ENCODE results near the gene PLPP3.

The PLPP3 gene

DNA sequence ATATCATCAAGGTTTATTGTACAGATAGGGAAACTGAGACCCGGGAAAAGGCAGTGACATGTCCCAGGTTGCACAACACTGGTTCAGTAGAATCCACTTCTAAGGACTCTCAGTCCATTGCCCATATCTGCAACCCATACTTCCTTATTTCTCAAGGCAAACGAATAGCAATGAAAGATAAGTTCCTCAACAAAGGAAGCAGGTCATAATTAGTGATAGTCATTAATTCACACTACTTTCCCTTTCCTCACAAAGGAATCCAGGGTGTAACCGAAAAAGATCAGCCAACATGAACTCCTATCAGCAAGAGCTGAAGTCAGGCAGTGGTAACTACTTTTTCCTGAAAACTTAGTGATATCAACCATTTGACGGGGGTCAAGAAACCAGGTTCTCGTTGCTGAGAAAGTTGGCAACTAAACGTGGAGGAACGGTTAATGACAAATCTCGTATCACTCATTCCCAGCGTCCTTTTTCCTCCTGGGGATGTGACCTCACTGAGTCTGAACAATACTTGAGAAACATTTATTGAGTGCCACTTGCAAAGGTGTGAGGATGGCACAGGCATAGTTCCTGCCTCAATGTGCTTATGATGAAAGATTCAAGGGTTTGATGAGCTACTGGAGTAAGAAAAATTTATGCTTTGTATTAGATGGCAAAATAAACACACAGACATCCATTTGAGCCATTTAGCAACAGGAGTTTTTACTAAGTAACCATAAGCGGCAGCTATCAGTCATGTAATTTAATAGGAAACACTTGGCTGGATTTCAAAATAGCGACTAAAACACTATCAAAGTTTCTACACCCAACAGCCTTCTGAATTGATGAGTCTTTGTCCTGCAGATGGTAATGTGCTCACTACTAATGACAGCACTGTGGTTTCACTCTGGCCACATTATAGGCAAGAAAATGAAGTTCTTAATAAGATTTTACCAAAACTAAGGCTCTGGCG is 82.3 kb downstream of the PLPP3 start:
- DNase-seq (ENCODE audit: low read depth): no peak

- no peak for DNase-seq (ENCODE audit: low read depth)
Observed at GRCh38 chr1:56496158-56496557, 83.2 kb downstream of the PLPP3 start.

DNA sequence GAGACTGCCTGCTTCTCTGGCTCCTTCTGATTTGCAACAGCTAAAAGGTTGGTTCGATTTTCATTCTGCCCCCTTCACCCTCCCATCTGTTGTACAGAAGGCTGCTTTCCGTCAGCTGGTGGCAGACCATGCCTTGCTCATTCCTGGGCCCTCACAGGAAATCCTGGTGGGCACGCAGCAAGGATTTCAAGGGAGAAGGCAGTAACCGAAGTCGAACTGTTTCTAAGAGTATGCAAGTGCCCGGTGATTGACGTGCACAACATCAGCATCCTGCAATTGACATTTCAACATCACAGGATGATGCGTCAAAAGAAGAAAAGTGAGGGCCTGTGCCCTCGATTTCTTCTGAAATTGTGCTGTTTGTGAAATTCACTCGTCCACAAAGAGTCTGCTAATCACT is 83.8 kb downstream of the PLPP3 start:
- no peak for DNase-seq (ENCODE audit: low read depth)

GRCh38 chr1:56494306-56494705 is 85.1 kb downstream of the PLPP3 start:
- DNase-seq (ENCODE audit: low read depth): no peak

DNA sequence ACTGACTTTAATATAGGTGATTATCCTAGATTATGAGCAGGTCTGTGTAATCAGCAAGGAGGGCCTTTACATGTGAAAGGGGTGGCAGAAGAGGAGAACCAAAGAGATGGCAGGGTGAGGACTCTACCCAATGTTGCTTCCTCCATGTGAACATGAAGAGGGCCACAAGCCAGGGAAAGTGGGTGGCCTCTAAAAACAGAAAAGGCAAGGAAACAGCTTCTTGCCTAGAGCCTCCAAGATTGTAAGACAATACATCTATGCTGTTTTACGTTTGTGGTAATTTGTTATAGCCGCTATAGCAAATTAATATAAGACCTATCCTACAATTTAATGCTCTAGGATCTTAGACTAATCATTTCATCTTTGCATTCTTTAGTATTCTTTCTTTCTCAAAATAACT is 85.5 kb downstream of the PLPP3 start:
- no peak for DNase-seq (ENCODE audit: low read depth)

- DNase-seq (ENCODE audit: low read depth): no peak
Observed at GRCh38 chr1:56491441-56491840, 87.9 kb downstream of the PLPP3 start.

DNA sequence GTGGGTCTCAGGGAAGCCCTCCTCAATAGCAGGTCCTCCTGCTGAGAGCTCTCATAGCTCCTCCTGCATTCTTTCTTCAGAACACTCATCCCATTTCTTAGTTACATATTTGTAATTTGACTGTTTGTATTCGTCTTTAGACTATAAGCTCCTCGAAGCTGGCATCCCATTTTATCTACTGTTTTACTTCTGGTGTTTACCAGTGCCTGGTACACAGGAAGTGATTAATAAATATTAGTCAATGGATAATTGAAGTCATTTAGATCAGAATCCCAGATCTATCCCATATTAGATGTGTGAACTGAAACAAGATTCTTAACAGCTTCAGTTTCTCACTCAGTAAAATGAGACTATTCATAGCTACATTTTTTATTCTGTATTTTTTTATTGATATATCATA is 88.7 kb downstream of the PLPP3 start:
- no peak for DNase-seq (ENCODE audit: low read depth)

- no peak for DNase-seq (ENCODE audit: low read depth)
Observed at GRCh38 chr1:56489695-56490094, 89.7 kb downstream of the PLPP3 start.

- DNase-seq (ENCODE audit: low read depth): no peak
Observed at GRCh38 chr1:56484695-56485094, 94.7 kb downstream of the PLPP3 start.

DNA sequence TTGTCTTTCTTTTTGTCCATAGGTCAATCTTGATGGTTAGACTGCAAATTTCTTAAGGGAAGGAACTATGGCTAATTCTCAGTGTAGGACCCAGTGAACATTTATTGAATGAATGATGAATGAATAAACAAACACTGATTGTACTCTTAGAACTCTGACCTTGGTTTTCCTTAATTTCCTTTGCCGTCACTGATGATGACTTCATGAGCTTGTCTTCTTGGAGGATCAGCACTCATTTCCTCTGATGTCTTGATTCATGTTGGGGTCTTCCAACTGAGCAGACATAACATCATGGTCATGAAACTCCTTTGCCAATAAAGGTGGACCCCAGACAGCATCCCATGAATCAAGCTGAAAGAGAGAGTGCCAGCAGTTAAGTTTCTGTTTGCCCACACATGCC is 96.3 kb downstream of the PLPP3 start:
- DNase-seq (ENCODE audit: low read depth): no peak

DNA sequence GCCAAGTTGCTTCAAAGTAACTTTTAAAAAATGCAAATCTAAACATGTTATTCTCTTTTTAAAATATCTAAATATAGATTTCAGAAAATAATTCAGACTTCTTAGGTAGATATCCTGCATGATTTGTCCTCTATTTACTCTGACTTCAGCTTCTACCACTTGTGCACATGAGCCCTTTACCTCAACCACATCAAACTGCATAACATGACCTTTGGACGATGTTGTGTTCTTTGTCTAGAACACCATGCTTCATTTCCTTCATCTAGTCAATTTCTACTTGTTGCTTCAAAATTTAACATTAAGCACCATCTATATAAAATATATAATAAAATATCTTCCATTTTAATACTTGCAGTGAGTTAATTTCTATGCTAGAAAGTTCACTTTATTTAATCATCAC is 96.9 kb downstream of the PLPP3 start:
- DNase-seq (ENCODE audit: low read depth): no peak

GRCh38 chr1:56481140-56481694 is 98.1 kb downstream of the PLPP3 start:
- no peak for DNase-seq (ENCODE audit: low read depth)

DNA sequence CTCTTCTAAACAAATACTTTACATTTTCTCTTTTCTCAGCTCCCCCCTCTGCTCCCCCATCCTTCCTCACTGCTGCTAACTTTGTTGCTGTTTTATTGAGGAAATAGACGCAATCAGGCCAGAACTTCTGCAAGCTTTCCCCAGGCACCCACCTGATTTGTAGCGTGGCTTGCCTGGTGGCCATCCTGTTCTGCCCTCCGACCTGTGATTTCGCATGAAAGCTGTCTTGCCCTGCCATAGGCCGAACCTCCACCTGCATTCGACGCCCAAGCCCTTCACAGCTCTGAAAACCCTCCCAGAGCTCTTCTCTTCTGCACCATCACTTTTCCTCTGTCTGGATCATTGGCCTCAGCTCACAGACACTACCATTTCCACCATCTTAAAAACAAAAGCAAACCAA is 100.6 kb downstream of the PLPP3 start:
- DNase-seq (ENCODE audit: low read depth): no peak

DNA sequence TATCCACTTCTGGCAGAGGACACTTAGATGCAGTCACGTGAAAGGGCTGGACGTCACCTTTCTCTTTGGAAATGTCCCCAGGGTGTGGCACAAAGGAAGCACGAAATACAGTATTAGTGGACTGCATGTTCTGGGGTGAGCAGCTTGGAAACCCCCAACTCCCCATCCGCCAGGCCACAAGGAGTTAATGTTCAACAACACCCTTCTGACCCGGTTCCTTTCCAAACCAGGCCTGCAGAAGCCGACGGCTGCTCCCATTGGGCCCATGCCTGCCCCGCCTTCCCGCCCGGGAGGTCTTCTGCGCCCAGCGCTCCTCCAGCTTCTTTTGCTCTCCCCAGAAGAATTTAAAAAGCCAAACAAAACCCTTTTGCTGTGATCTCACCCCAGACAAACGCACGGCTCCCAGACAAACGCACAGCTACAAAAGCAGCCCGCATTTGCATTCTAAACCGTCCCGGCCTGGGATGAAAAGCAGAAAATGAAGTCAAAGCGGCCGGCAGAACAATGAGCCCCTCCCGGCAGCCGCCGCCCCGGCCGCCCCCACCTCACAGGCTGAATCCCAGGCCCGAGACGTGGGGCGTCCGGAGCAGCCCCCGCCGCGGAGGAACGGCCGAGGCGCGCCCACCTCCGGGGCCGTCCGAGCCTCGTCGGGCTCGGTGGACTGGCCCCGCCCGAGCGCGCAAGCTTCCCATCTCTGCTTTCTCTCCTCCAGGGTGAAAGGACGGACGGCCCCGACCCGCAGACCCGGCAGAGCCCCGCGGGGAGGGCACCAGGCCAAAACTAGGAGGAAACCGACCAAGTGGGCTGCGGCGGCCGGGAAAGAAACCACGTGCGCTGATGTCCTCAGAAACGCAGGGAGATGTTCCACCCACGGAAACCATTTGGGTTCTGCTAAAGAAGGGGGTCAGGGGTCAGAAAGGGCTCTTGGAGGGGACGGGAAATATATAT is 101.9 kb downstream of the PLPP3 start:
- no peak for DNase-seq (ENCODE audit: low read depth)

GRCh38 chr1:56473582-56474270 is 105.6 kb downstream of the PLPP3 start:
- no peak for DNase-seq (ENCODE audit: low read depth)

DNA sequence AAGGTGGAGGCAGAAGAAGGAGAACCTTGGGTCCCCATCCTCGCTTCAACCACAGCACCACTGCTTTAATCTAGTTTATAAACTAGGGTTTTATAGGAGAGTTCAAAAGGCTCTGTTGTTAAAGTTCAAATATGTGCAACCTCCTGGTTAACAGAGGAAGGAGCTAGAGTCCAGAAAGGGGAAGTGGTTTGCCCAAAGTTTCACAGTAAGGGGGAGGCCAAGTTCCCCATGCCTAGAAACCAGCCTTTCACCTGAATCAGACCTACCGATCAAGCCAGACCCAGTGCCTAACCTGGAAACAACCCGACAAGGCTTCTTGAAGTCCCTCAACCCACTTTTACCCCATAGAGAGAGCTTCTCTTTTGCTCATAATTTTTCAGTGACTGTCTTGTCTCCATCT is 106.5 kb downstream of the PLPP3 start:
- no peak for DNase-seq (ENCODE audit: low read depth)

- DNase-seq (ENCODE audit: low read depth): no peak
Observed at GRCh38 chr1:56469640-56470371, 109.6 kb downstream of the PLPP3 start.

- no peak for DNase-seq (ENCODE audit: low read depth)
Observed at GRCh38 chr1:56468518-56468917, 110.8 kb downstream of the PLPP3 start.

DNA sequence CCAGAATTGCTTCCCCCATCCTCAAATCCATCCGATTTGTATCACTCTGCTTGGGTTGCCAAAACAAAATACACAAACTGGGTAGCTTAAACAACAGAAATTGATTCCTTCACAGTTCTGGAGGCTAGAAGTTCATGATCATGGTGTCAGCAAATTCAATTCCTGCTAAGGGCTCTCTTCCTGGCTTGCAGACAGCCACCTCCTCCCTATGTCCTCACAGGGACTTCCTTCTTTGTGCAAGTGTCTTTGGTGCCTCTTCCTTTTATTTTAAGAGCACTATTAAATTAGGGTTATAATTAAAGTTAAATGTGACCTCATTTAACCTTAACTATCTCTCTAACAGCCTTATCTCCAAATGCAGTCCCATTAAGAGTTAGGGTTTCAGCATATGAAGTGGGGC is 112.8 kb downstream of the PLPP3 start:
- no peak for DNase-seq (ENCODE audit: low read depth)

DNA sequence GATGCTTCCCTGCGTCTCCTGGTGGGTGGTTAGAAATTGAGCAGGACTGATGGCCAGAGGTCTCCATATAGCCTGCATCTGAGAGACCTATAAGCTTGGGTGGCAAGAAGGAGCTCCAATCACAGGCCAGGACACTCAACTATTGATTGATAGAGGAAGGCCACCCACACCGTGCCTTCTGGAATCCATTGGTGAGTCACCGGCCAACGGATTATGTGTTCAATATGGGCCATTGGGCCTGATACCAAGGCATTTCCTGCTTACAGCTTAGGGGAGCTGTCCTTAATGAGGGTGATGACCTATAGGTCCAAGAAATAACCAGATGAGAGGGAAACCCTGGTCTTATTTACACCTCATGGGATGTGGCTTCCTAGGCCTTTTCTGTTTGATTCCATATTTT is 115.1 kb downstream of the PLPP3 start:
- no peak for DNase-seq (ENCODE audit: low read depth)

DNA sequence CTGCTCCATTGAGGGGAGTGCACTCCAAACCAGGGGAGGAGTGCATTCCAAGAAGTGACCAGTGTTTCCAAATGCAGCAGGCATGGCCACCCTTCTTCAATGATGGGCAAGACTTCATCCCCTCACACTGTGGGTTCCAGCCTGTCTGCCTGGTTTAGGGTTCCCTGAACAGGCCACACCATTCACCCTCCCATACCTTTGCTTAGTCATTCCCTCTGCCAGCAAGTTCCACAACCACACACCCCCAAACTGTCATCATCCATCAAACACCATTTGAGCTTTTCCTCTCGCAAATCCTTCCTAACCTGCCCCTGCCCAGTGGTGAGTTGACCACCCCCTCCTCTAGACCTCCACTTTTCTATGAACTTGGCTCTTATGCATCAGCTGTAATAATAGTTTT is 116.0 kb downstream of the PLPP3 start:
- DNase-seq (ENCODE audit: low read depth): no peak

Data from non-pigmented ciliary epithelial cell (primary cell).